Endometrium (tissue), 2 donors: ENCODE results near the gene KCNQ2.

Experiments
- FAIRE-seq: peaks from 2 replicates; lab custom pipeline; 2012; peaks lifted over from hg19 to GRCh38; lab: Jason Lieb, UNC
- donor health status: control.
- donor health status: control.

KCNQ2 gene

GRCh38 chr20:63471002-63471716, 1.3 kb downstream of the KCNQ2 start:
- FAIRE-seq, result no peak

- FAIRE-seq, result no peak
Observed at GRCh38 chr20:63470410-63470809, 2.0 kb downstream of the KCNQ2 start.

GRCh38 chr20:63469713-63470101, 2.7 kb downstream of the KCNQ2 start:
- FAIRE-seq, result no peak

GRCh38 chr20:63469019-63469712, 3.3 kb downstream of the KCNQ2 start:
- no peak for FAIRE-seq

GRCh38 chr20:63468421-63468820, 4.0 kb downstream of the KCNQ2 start:
- FAIRE-seq, result no peak

- no peak for FAIRE-seq
Observed at GRCh38 chr20:63467294-63468083, 5.0 kb downstream of the KCNQ2 start.

GRCh38 chr20:63466861-63467260, 5.6 kb downstream of the KCNQ2 start:
- FAIRE-seq, result no peak

GRCh38 chr20:63466250-63466825, 6.1 kb downstream of the KCNQ2 start:
- no peak for FAIRE-seq

- FAIRE-seq, result no peak
Observed at GRCh38 chr20:63465380-63466249, 6.8 kb downstream of the KCNQ2 start.

- FAIRE-seq, result no peak
Observed at GRCh38 chr20:63464289-63464635, 8.2 kb downstream of the KCNQ2 start.

- no peak for FAIRE-seq
Observed at GRCh38 chr20:63463400-63464288, 8.8 kb downstream of the KCNQ2 start.

GRCh38 chr20:63462244-63462643, 10.2 kb downstream of the KCNQ2 start:
- FAIRE-seq, result no peak

- no peak for FAIRE-seq
Observed at GRCh38 chr20:63461104-63461763, 11.2 kb downstream of the KCNQ2 start.

- no peak for FAIRE-seq
Observed at GRCh38 chr20:63459070-63459380, 13.4 kb downstream of the KCNQ2 start.

- no peak for FAIRE-seq
Observed at GRCh38 chr20:63458170-63459069, 14.0 kb downstream of the KCNQ2 start.

GRCh38 chr20:63457737-63458136, 14.7 kb downstream of the KCNQ2 start:
- no peak for FAIRE-seq

- no peak for FAIRE-seq
Observed at GRCh38 chr20:63456429-63457284, 15.8 kb downstream of the KCNQ2 start.

- FAIRE-seq, result no peak
Observed at GRCh38 chr20:63455568-63455859, 16.9 kb downstream of the KCNQ2 start.
